ENCODE data around the gene RPS21. TPM values are rescaled to one million over a fixed set of nuclear protein-coding genes. Genes with fewer than 3 reads are reported as not detected.

The RPS21 gene
- total and polyA plus RNA-seq, 7 donors, result 2,383 to 8,235 (median 4,772) TPM

GRCh38 chr20:62387219-62387913, 463 bp downstream of the RPS21 start:
- H3K9me3 ChIP-seq, result no peaks in the 10 kb centered on the region
- peak overlapping the region; percentile 91 to 99 (median 96) for H3K27ac ChIP-seq
- H3K36me3 ChIP-seq, result peaks cover 0 to 41% (median 12%) of the 10 kb centered on the region in 4 donors
- intact Hi-C loops (cut with DNase I), result loop anchor here (5.0 to 10.0 kb wide), 2 partner anchors 150 to 243 kb away; partner anchors contain the start of genes OSBPL2, PSMA7 and SS18L1
- DNase-seq, result no peak
- peaks cover 0 to 33% (median 28%) of the 10 kb centered on the region in 4 donors for H3K4me1 ChIP-seq
- H3K4me3 ChIP-seq, result peak overlapping the region; percentile 84 to 100 (median 94)
- H3K27me3 ChIP-seq, result no peaks in the 10 kb centered on the region
- 2 to 3% methylated on average over 47 of the region's 47 CpGs for WGBS, 2 donors
- no peak for TF ChIP-seq POLR2A (IDR thresholded peaks at IDR 0.05)
- TF ChIP-seq POLR2AphosphoS5 (IDR thresholded peaks at IDR 0.05), result no peak
- no peak for TF ChIP-seq CTCF (IDR thresholded peaks at IDR 0.05)
- no peak for TF ChIP-seq EP300 (IDR thresholded peaks at IDR 0.05)

- Histone ChIP-seq H3K4me3 (peak overlapping the region in 3 of 4 donors; percentile 84 to 100 (median 96)), H3K4me1 (peaks cover 0 to 28% (median 25%) of the 10 kb centered on the region in 4 donors), H3K27me3 (no peaks in the 10 kb centered on the region), H3K27ac (peak overlapping the region in 3 of 4 donors; percentile 91 to 99 (median 97)), H3K36me3 (peaks cover 0 to 48% (median 12%) of the 10 kb centered on the region in 4 donors), H3K9me3 (no peaks in the 10 kb centered on the region)
- 51 to 73% methylated on average over 20 of the region's 20 CpGs for WGBS, 2 donors
- intact Hi-C loops (cut with DNase I), result loop anchor here (5.0 to 10.0 kb wide), 2 partner anchors 151 to 243 kb away; partner anchors contain the start of genes OSBPL2, PSMA7 and SS18L1
- no peak for DNase-seq
- TF ChIP-seq POLR2A (IDR thresholded peaks at IDR 0.05), result no peak
Observed at GRCh38 chr20:62387933-62388635, 1.2 kb downstream of the RPS21 start.

GRCh38 chr20:62388839-62389600, 2.1 kb downstream of the RPS21 start:
- TF ChIP-seq CTCF (IDR thresholded peaks at IDR 0.05), result no peak
- no peak for TF ChIP-seq POLR2A (IDR thresholded peaks at IDR 0.05)
- no peak for TF ChIP-seq POLR2AphosphoS5 (IDR thresholded peaks at IDR 0.05)
- no peak for TF ChIP-seq EP300 (IDR thresholded peaks at IDR 0.05)
- H3K27me3 ChIP-seq, result no peaks in the 10 kb centered on the region
- H3K4me1 ChIP-seq, result peaks cover 0 to 28% (median 25%) of the 10 kb centered on the region in 4 donors
- H3K4me3 ChIP-seq, result no peak overlapping the region
- peaks cover 0 to 57% (median 13%) of the 10 kb centered on the region in 4 donors for H3K36me3 ChIP-seq
- H3K27ac ChIP-seq, result no peak overlapping the region
- WGBS, 2 donors, result 64 to 82% methylated on average over 11 of the region's 11 CpGs
- DNase-seq, result no peak
- intact Hi-C loops (cut with DNase I), result loop anchor here (5.0 to 10.0 kb wide), 2 partner anchors 152 to 244 kb away; partner anchors contain the start of genes OSBPL2, PSMA7 and SS18L1
- H3K9me3 ChIP-seq, result no peaks in the 10 kb centered on the region

- no peaks in the 10 kb centered on the region for H3K27me3 ChIP-seq
- intact Hi-C loops (cut with DNase I), result loop anchor here (5.0 to 10.0 kb wide), 2 partner anchors 152 to 245 kb away; partner anchors contain the start of genes OSBPL2, PSMA7 and SS18L1
- 72 to 85% methylated on average over 5 of the region's 5 CpGs for WGBS, 2 donors
Observed at GRCh38 chr20:62389601-62390087, 2.7 kb downstream of the RPS21 start.

More at GRCh38 chr20:62389601-62390087, 2.7 kb downstream of the RPS21 start:
- TF ChIP-seq CTCF (IDR thresholded peaks at IDR 0.05), result no peak
- TF ChIP-seq POLR2A (IDR thresholded peaks at IDR 0.05), result no peak
- TF ChIP-seq POLR2AphosphoS5 (IDR thresholded peaks at IDR 0.05), result no peak
- TF ChIP-seq EP300 (IDR thresholded peaks at IDR 0.05), result no peak
- Histone ChIP-seq H3K27ac (no peak overlapping the region), H3K4me1 (peaks cover 0 to 28% (median 25%) of the 10 kb centered on the region in 4 donors), H3K4me3 (no peak overlapping the region), H3K9me3 (no peaks in the 10 kb centered on the region), H3K36me3 (peaks cover 0 to 63% (median 13%) of the 10 kb centered on the region in 4 donors)
- DNase-seq, result no peak

Data from sigmoid colon (tissue), 7 donors.